ENCODE data around the gene WWOX.

WWOX gene

GRCh38 chr16:78877114-78877655 lies 777.7 kb downstream of the WWOX start:
- no peak for TF ChIP-seq CTCF (IDR thresholded peaks at IDR 0.05; ENCODE audit: low read depth, low read length)
- no peak for DNase-seq (ENCODE audit: extremely low read depth, low read depth)

- DNase-seq (ENCODE audit: extremely low read depth, low read depth): no peak
- no peak for TF ChIP-seq CTCF (IDR thresholded peaks at IDR 0.05; ENCODE audit: low read depth, low read length)
Observed at GRCh38 chr16:78878570-78878969, 779.1 kb downstream of the WWOX start.

GRCh38 chr16:78879011-78879410 lies 779.6 kb downstream of the WWOX start:
- TF ChIP-seq CTCF (IDR thresholded peaks at IDR 0.05; ENCODE audit: low read depth, low read length): no peak

GRCh38 chr16:78882150-78882549 lies 782.7 kb downstream of the WWOX start:
- no peak for TF ChIP-seq CTCF (IDR thresholded peaks at IDR 0.05; ENCODE audit: low read depth, low read length)
- no peak for DNase-seq (ENCODE audit: extremely low read depth, low read depth)

More at GRCh38 chr16:78879011-78879410, 779.6 kb downstream of the WWOX start:
- DNase-seq (ENCODE audit: extremely low read depth, low read depth): no peak

GRCh38 chr16:78882751-78883150 lies 783.3 kb downstream of the WWOX start:
- TF ChIP-seq CTCF (IDR thresholded peaks at IDR 0.05; ENCODE audit: low read depth, low read length): no peak
- DNase-seq (ENCODE audit: extremely low read depth, low read depth): no peak

- no peak for DNase-seq (ENCODE audit: extremely low read depth, low read depth)
- no peak for TF ChIP-seq CTCF (IDR thresholded peaks at IDR 0.05; ENCODE audit: low read depth, low read length)
Observed at GRCh38 chr16:78884204-78884603, 784.8 kb downstream of the WWOX start.

- no peak for TF ChIP-seq CTCF (IDR thresholded peaks at IDR 0.05; ENCODE audit: low read depth, low read length)
- no peak for DNase-seq (ENCODE audit: extremely low read depth, low read depth)
Observed at GRCh38 chr16:78889346-78889745, 789.9 kb downstream of the WWOX start.
